Naive thymus-derived CD4-positive, alpha-beta T cell (primary cell): ENCODE measurements around the gene SPAG5. TPM values are rescaled to one million over a fixed set of nuclear protein-coding genes. Genes with fewer than 3 reads are reported as not detected.

Experiments
- ATAC-seq: fragments of 150-1000 bp; cut with Tn5 transposase; 2 replicates; pipeline ENCODE4 v1.10.0; 2021; ENCODE audit warnings: mild to moderate bottlenecking, moderate library complexity
- CTCF ChIA-PET: fragments of 350-600 bp; sonication (Branson Sonifier 250); formaldehyde crosslinking; loops from one replicate; lab custom pipeline; 2021; ENCODE audit warnings: antibody characterized with exemption; lab: Charles Lee
- POLR2A ChIA-PET: fragments of 350-600 bp; sonication (Branson Sonifier 250); formaldehyde crosslinking; loops from one replicate; lab custom pipeline; 2021; ENCODE audit warnings: antibody characterized with exemption, inconsistent platforms; lab: Charles Lee
- DNase-seq, 9 donors: peaks; one replicate each; pipeline versions ENCODE4 v3.0.0 to v3.0.0-alpha.2; 2020 to 2022; ENCODE audit warnings: mixed read lengths in 1 of 9
- H3K27ac ChIP-seq: one replicate; pipeline ENCODE4 v1.7.0; 2013; ENCODE audit warnings: mild to moderate bottlenecking, low read depth, low read length, moderate library complexity
- H3K27me3 ChIP-seq, 2 donors: one replicate each; pipeline ENCODE4 v1.7.0; 2013; ENCODE audit warnings: low read length in 2 of 2, mild to moderate bottlenecking in 2 of 2, moderate library complexity in 2 of 2; ENCODE audit not compliant: control insufficient read depth in 2 of 2, insufficient read depth in 2 of 2
- H3K36me3 ChIP-seq, 3 experiments: 1 replicate in 2 of 3; 2 replicates in 1 of 3; pipeline ENCODE4 v1.7.0; 2013; ENCODE audit warnings: low read length in 3 of 3, mild to moderate bottlenecking in 3 of 3, moderate library complexity in 1 of 3; ENCODE audit not compliant: insufficient read depth in 3 of 3, control insufficient read depth in 2 of 3
- H3K4me1 ChIP-seq, 2 donors: one replicate each; pipeline ENCODE4 v1.7.0; 2013; ENCODE audit warnings: low read length in 2 of 2, mild to moderate bottlenecking in 2 of 2, moderate library complexity in 1 of 2; ENCODE audit not compliant: control insufficient read depth in 2 of 2, insufficient read depth in 2 of 2
- H3K4me3 ChIP-seq: 2 replicates; pipeline ENCODE4 v1.7.0; 2013; ENCODE audit warnings: mild to moderate bottlenecking, low read length
- H3K9me3 ChIP-seq, 3 experiments: 1 replicate in 2 of 3; 2 replicates in 1 of 3; pipeline ENCODE4 v1.7.0; 2013; ENCODE audit warnings: low read length in 3 of 3; ENCODE audit not compliant: control insufficient read depth in 2 of 3
- H3K27ac Mint-ChIP-seq, 9 donors: one replicate each; pipeline ENCODE4 v1.8.0; 2020 to 2022; ENCODE audit warnings: mixed read lengths in 9 of 9, mild to moderate bottlenecking in 8 of 9, moderate library complexity in 5 of 9, inconsistent platforms in 2 of 9
- H3K27me3 Mint-ChIP-seq, 5 donors: one replicate each; pipeline ENCODE4 v1.8.0; 2021 to 2022; ENCODE audit warnings: mixed read lengths in 5 of 5, mild to moderate bottlenecking in 1 of 5
- H3K36me3 Mint-ChIP-seq, 5 donors: one replicate each; pipeline ENCODE4 v1.8.0; 2020 to 2022; ENCODE audit warnings: mixed read lengths in 5 of 5, mild to moderate bottlenecking in 3 of 5, inconsistent platforms in 1 of 5
- H3K4me1 Mint-ChIP-seq, 7 donors: one replicate each; pipeline ENCODE4 v1.8.0; 2020 to 2022; ENCODE audit warnings: mixed read lengths in 7 of 7, mild to moderate bottlenecking in 3 of 7, inconsistent platforms in 1 of 7
- H3K4me3 Mint-ChIP-seq, 10 donors: one replicate each; pipeline ENCODE4 v1.8.0; 2020 to 2022; ENCODE audit warnings: mild to moderate bottlenecking in 10 of 10, mixed read lengths in 10 of 10, moderate library complexity in 6 of 10, inconsistent platforms in 2 of 10
- H3K9me3 Mint-ChIP-seq, 11 donors: one replicate each; pipeline ENCODE4 v1.8.0; 2020 to 2022; ENCODE audit warnings: mixed read lengths in 11 of 11, mild to moderate bottlenecking in 4 of 11, inconsistent platforms in 1 of 11, moderate library complexity in 1 of 11
- intact Hi-C, 2 donors: fragments of 100-400 bp; cut with micrococcal nuclease; formaldehyde crosslinking; loops; one replicate each; pipeline ENCODE4 v1.15.1; 2023
- polyA plus RNA-seq, 2 donors: library from polyadenylated mRNA; unstranded; fragments of 300-500 nt; fragmentation: Illumina TruSeq; gene quantifications; one replicate each; pipeline ENCODE4 v1.2.3, GENCODE V29; 2021
- total RNA-seq, 6 experiments: library from RNA in 5 of 6; stranded (reverse) in 5 of 6; gene quantifications; 1 replicate in 5 of 6; 2 replicates in 1 of 6; pipeline ENCODE4 v1.2.3 and lab custom pipeline; 2021 to 2026

The SPAG5 gene
- total and polyA plus RNA-seq, 7 experiments from 2014 or later = 1.6 to 95.3 (median 11.8) TPM

DNA sequence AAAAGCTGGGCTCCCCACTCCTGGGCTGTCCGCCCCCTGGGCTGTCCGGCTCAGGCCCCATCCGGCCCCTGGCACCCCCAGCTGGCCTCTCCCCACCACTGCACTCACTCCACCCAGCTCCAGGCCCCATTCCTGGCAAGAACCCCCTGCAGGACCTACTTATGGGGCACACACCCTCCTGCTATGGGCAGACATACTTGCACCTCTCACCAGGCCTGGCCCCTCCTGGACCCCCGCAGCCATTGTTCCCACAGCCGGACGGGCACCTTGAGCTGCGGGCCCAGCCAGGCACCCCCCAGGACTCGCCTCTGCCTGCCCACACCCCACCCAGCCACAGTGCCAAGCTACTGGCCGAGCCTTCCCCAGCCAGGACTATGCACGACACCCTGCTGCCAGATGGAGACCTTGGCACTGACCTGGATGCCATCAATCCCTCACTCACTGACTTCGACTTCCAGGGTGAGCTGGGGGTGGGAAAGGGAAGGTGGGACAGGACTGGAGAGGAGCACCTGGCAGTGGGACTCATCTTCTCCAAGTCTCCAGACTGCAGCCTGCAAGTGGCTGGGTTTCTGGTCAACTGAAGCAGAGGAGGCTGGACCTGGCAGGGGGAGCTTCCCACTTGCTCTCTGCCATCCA, 64.0 kb downstream of the SPAG5 start:
- Mint-ChIP-seq H3K36me3 (no peaks in the 10 kb centered on the region), H3K4me3 (no peak overlapping the region), H3K27ac (no peak overlapping the region), H3K4me1 (no peaks in the 10 kb centered on the region), H3K27me3 (peaks cover 0 to 4% (median 0%) of the 10 kb centered on the region in 5 donors), H3K9me3 (no peaks in the 10 kb centered on the region)
- no peak overlapping the region for H3K27ac ChIP-seq
- no peaks in the 10 kb centered on the region for H3K27me3 ChIP-seq
- intact Hi-C loops = no loop called here
- H3K4me1 ChIP-seq = no peaks in the 10 kb centered on the region
- DNase-seq (no peak), ATAC-seq (no peak)
- no peak overlapping the region for H3K4me3 ChIP-seq
- no peaks in the 10 kb centered on the region for H3K9me3 ChIP-seq
- H3K36me3 ChIP-seq = no peaks in the 10 kb centered on the region
- ChIA-PET CTCF (no interaction called here), POLR2A (interaction anchor here (0.6 kb wide), 2 partner anchors 37 to 177 kb away, joined by 3 read pairs; a partner anchor contains a TSS)

DNA sequence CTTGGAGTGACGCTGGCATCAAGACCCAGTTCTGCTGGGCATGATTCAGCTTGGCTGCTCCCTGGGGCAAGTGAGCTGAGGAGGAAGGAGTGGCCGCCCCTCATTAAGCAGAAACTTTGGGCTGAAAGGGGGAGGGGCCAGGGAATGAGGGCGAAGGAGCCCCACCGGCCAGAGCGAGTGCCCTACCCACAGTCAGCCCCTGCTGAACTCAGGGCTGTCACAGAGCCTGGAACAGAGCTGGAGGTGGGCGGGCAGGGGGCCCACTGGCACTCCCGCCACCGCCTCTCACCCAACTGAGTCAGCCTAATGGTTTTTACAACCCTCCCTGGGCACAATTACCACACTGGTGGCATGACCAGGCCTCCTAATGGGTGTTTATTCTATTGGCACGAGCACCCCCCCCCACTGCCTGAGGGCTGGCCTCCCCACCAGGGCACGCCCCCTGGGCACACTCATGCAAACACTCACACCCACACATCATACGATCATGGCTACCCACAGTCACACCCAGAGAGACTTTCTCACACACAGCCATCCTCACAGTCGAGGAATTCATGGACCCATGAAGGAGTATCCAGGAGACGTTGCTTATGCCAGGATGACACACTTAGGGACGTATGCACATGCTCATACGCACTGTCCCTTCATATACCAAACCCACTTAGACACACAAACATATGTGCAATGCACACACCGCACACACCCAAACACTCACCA, 65.6 kb downstream of the SPAG5 start:
- Mint-ChIP-seq H3K9me3 (no peaks in the 10 kb centered on the region), H3K27me3 (peaks cover 0 to 4% (median 0%) of the 10 kb centered on the region in 5 donors), H3K4me1 (no peaks in the 10 kb centered on the region), H3K36me3 (no peaks in the 10 kb centered on the region), H3K4me3 (no peak overlapping the region), H3K27ac (no peak overlapping the region)
- ATAC-seq = no peak
- Histone ChIP-seq H3K9me3 (no peaks in the 10 kb centered on the region), H3K27ac (no peak overlapping the region), H3K4me1 (no peaks in the 10 kb centered on the region), H3K4me3 (no peak overlapping the region), H3K36me3 (no peaks in the 10 kb centered on the region), H3K27me3 (no peaks in the 10 kb centered on the region)
- POLR2A ChIA-PET = no interaction called here
- CTCF ChIA-PET = no interaction called here
- intact Hi-C loops = no loop called here
- DNase-seq = no peak

DNA sequence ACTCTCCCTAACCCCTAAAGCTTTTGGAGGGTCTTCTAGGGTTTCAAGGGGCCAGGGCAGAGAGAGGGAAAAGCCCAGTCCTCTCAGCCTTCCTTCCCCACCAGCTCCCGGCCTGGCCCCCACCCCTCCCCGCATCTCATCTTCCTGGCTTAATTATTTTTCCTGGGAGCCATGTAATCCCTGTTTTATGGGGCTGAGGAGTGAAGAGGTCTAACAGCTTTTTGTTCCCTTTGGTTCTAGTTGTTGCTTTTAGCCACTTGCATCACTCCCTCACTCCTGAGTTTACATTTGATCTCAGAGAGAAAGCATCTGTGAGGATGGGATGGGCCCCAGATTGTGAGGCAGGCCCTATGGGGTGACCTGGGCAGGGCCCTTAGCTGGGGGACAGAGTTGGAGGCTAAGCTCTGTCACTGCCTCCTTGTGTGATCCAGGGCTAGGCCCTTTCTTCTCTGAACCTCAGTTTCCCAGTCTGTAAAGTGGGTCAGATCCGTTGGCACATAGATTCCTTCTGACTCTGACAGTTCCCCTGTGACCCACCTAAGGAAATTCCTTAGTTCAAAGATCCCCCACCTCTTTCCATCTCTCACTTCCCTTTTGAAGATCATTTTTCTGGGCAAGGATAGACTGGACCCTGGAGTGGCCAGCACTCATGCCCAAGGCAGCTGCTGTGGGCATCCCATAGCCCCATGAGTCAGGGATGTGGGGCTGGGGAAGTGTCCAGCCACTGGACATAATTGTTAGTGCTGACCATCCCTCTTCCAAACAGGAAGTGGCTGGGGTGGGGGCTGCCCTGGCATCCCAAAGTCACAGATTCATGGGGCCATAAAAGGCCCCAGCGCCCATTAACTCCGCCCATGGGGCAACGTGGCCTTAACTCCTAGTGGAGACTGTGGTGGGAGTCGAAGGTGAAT, 66.5 kb downstream of the SPAG5 start:
- Mint-ChIP-seq H3K4me1 (peaks cover 0 to 2% (median 0%) of the 10 kb centered on the region in 7 donors), H3K9me3 (no peaks in the 10 kb centered on the region), H3K27me3 (peaks cover 0 to 4% (median 0%) of the 10 kb centered on the region in 5 donors), H3K4me3 (no peak overlapping the region), H3K27ac (no peak overlapping the region), H3K36me3 (no peaks in the 10 kb centered on the region)
- H3K27me3 ChIP-seq = no peaks in the 10 kb centered on the region
- H3K36me3 ChIP-seq = no peaks in the 10 kb centered on the region
- ChIA-PET CTCF (no interaction called here), POLR2A (interaction anchor here (1.0 kb wide), 1 partner anchor 37 kb away, joined by 3 read pairs; no protein-coding TSS in a partner anchor)
- no peak overlapping the region for H3K27ac ChIP-seq
- DNase-seq (no peak), ATAC-seq (no peak)
- intact Hi-C loops = no loop called here
- H3K4me3 ChIP-seq = no peak overlapping the region
- H3K4me1 ChIP-seq = no peaks in the 10 kb centered on the region
- H3K9me3 ChIP-seq = no peaks in the 10 kb centered on the region

DNA sequence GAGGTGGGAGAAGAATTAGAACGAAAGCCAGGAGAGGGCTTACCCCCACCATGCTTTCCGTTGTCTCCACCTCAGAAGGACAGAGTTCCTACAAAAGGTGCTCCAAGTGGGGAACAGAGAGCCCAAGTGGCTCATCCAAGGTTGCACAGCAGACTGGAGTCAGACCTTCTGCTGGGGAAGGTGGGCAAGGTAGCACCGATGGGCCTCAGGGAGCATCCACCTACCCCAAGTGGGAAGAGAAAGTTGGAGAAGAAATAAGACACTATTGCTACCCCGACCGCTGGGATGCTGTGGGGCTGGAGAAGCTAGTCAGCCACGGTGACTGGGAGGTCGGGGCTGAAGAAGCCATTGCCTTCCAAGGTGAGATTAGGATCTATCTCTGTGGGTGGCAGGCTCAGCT, 67.9 kb downstream of the SPAG5 start:
- no peaks in the 10 kb centered on the region for H3K9me3 Mint-ChIP-seq
- Histone ChIP-seq H3K27ac (no peak overlapping the region), H3K4me1 (no peaks in the 10 kb centered on the region), H3K27me3 (no peaks in the 10 kb centered on the region), H3K9me3 (no peaks in the 10 kb centered on the region), H3K36me3 (no peaks in the 10 kb centered on the region), H3K4me3 (no peak overlapping the region)
- DNase-seq = no peak
- intact Hi-C loops = no loop called here
- H3K4me3 Mint-ChIP-seq = no peak overlapping the region
- no peak for ATAC-seq
- no peak overlapping the region for H3K27ac Mint-ChIP-seq
- peaks cover 0 to 4% (median 0%) of the 10 kb centered on the region in 5 donors for H3K27me3 Mint-ChIP-seq
- ChIA-PET CTCF (no interaction called here), POLR2A (interaction anchor here (0.6 to 1.0 kb wide), 2 partner anchors 35 to 69 kb away, joined by 3 read pairs; no protein-coding TSS in a partner anchor)
- no peaks in the 10 kb centered on the region for H3K36me3 Mint-ChIP-seq
- peaks cover 0 to 2% (median 0%) of the 10 kb centered on the region in 7 donors for H3K4me1 Mint-ChIP-seq

DNA sequence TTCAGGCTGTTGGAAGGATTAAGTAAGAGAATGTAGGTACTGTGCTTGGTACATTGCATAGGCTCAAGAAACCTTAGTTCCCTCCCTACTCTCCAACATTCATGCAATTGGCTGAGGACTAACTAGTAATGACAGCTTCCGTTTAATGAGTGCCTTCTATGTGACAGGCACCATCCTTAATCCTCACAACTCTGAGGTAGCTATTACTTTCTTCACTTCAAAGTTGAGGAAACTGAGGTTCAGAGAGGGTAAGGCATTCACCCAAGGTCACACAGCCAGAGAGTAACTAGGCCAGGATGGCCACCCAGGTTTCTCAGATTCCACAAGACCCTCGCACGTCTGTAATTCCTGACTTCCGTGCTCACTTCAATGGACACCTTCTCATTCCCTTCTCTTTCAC, 68.6 kb downstream of the SPAG5 start:
- H3K4me1 Mint-ChIP-seq = peaks cover 0 to 2% (median 0%) of the 10 kb centered on the region in 7 donors
- intact Hi-C loops = no loop called here
- DNase-seq = no peak
- Histone ChIP-seq H3K4me1 (no peaks in the 10 kb centered on the region), H3K9me3 (no peaks in the 10 kb centered on the region), H3K4me3 (no peak overlapping the region), H3K27ac (no peak overlapping the region), H3K27me3 (no peaks in the 10 kb centered on the region), H3K36me3 (no peaks in the 10 kb centered on the region)
- H3K9me3 Mint-ChIP-seq = no peaks in the 10 kb centered on the region
- ChIA-PET CTCF (no interaction called here), POLR2A (no interaction called here)
- no peak overlapping the region for H3K4me3 Mint-ChIP-seq
- no peaks in the 10 kb centered on the region for H3K36me3 Mint-ChIP-seq
- no peak for ATAC-seq
- H3K27ac Mint-ChIP-seq = no peak overlapping the region
- peaks cover 0 to 4% (median 0%) of the 10 kb centered on the region in 5 donors for H3K27me3 Mint-ChIP-seq

DNA sequence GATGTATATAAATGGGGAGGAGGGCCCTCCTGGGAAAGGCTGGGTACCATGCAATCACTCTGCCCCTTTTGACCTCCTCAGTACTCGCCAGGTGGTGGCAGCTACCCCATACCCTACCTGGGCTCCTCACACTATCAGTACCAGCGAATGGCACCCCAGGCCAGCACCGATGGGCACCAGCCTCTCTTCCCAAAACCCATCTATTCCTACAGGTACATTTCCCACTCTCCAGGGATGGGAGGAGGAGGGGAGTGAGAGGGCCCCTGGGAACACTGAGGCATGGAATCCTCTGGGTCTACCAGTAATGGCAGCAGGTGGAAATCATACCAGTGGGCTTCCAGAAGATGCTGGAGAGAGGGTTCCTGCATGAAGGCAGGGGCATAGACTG, 69.8 kb downstream of the SPAG5 start:
- no peak for DNase-seq
- Histone ChIP-seq H3K27ac (no peak overlapping the region), H3K9me3 (no peaks in the 10 kb centered on the region), H3K36me3 (no peaks in the 10 kb centered on the region), H3K4me1 (no peaks in the 10 kb centered on the region), H3K4me3 (no peak overlapping the region), H3K27me3 (no peaks in the 10 kb centered on the region)
- peaks cover 0 to 4% (median 0%) of the 10 kb centered on the region in 5 donors for H3K27me3 Mint-ChIP-seq
- no peak overlapping the region for H3K27ac Mint-ChIP-seq
- POLR2A ChIA-PET = no interaction called here
- intact Hi-C loops = no loop called here
- CTCF ChIA-PET = interaction anchor here (0.7 kb wide), 1 partner anchor 26 kb away, joined by 3 read pairs; no protein-coding TSS in a partner anchor
- ATAC-seq = no peak
- H3K4me1 Mint-ChIP-seq = peaks cover 0 to 2% (median 0%) of the 10 kb centered on the region in 7 donors
- no peaks in the 10 kb centered on the region for H3K9me3 Mint-ChIP-seq
- no peak overlapping the region for H3K4me3 Mint-ChIP-seq
- H3K36me3 Mint-ChIP-seq = no peaks in the 10 kb centered on the region
